Keratinocyte (primary cell): ENCODE measurements around the gene ANKRD44. TPM values are rescaled to one million over a fixed set of nuclear protein-coding genes. Genes with fewer than 3 reads are reported as not detected.

Experiments used
- DNase-seq: peaks from one replicate; pipeline ENCODE4 v3.0.0-alpha.2; 2011; ENCODE audit warnings: low read depth, missing footprints, low spot score
- FAIRE-seq: peaks from 2 replicates; lab custom pipeline; 2011; peaks lifted over from hg19 to GRCh38; lab: Jason Lieb, UNC
- H2AFZ ChIP-seq: 2 replicates; pipeline ENCODE4 v1.6.0; 2012; ENCODE audit warnings: low read length, control low read depth, inconsistent platforms; ENCODE audit not compliant: control insufficient read depth
- H3K27ac ChIP-seq: 2 replicates; pipeline ENCODE4 v1.5.1; 2011; ENCODE audit warnings: low read length; ENCODE audit not compliant: control insufficient read depth, insufficient read depth
- H3K27me3 ChIP-seq: 3 replicates; pipeline ENCODE4 v1.6.0; 2011; ENCODE audit warnings: low read length; ENCODE audit not compliant: control insufficient read depth, insufficient read depth; ENCODE audit errors: extremely low read depth
- H3K36me3 ChIP-seq, 2 experiments: 2 replicates in 1 of 2; 3 replicates in 1 of 2; pipeline ENCODE4 v1.5.1; 2011; ENCODE audit warnings: low read length in 2 of 2, mild to moderate bottlenecking in 1 of 2; ENCODE audit not compliant: control insufficient read depth in 2 of 2, insufficient read depth in 2 of 2; ENCODE audit errors: extremely low read depth in 1 of 2
- H3K4me1 ChIP-seq: 3 replicates; pipeline ENCODE4 v1.5.1; 2011; ENCODE audit warnings: low read length; ENCODE audit not compliant: control insufficient read depth, insufficient read depth; ENCODE audit errors: extremely low read depth
- H3K4me2 ChIP-seq: 3 replicates; pipeline ENCODE4 v1.6.0; 2011; ENCODE audit warnings: low read depth, low read length; ENCODE audit not compliant: control insufficient read depth, insufficient read depth; ENCODE audit errors: extremely low read depth
- H3K4me3 ChIP-seq, 3 experiments: fragments of 200-600 bp in 1 of 3; sonication (generic) in 1 of 3; 2 replicates in 2 of 3; 3 replicates in 1 of 3; pipeline ENCODE4 v1.5.1; 2011 to 2016; ENCODE audit warnings: low read length in 3 of 3, mild to moderate bottlenecking in 3 of 3, control low read depth in 2 of 3, inconsistent platforms in 1 of 3, low read depth in 1 of 3, mixed read lengths in 1 of 3, mixed run types in 1 of 3, moderate library complexity in 1 of 3; ENCODE audit not compliant: control insufficient read depth in 2 of 3, insufficient read depth in 2 of 3; ENCODE audit errors: extremely low read depth in 1 of 3
- H3K79me2 ChIP-seq: 2 replicates; pipeline ENCODE4 v1.6.0; 2012; ENCODE audit warnings: low read length; ENCODE audit not compliant: control insufficient read depth, insufficient read depth
- H3K9ac ChIP-seq: 3 replicates; pipeline ENCODE4 v1.6.0; 2011; ENCODE audit warnings: low read length; ENCODE audit not compliant: control insufficient read depth, insufficient read depth; ENCODE audit errors: extremely low read depth
- H3K9me1 ChIP-seq: 3 replicates; pipeline ENCODE4 v1.6.0; 2011; ENCODE audit warnings: low read length; ENCODE audit not compliant: control insufficient read depth, insufficient read depth; ENCODE audit errors: extremely low read depth
- H3K9me3 ChIP-seq: 2 replicates; pipeline ENCODE4 v1.5.1; 2012; ENCODE audit warnings: low read depth, low read length; ENCODE audit not compliant: control insufficient read depth
- H4K20me1 ChIP-seq: 3 replicates; pipeline ENCODE4 v1.6.0; 2011; ENCODE audit warnings: low read length; ENCODE audit not compliant: control insufficient read depth, insufficient read depth; ENCODE audit errors: extremely low read depth
- CTCF ChIP-seq, 3 experiments: IDR thresholded peaks in 1 of 3; conservative IDR thresholded peaks in 1 of 3; optimal IDR thresholded peaks in 1 of 3; 2 replicates in 2 of 3; 3 replicates in 1 of 3; pipeline versions ENCODE3 to v1.5.1; 2011; ENCODE audit warnings: low read length in 3 of 3, mild to moderate bottlenecking in 3 of 3, moderate library complexity in 2 of 3, control low read depth in 1 of 3, inconsistent platforms in 1 of 3; ENCODE audit not compliant: insufficient read depth in 2 of 3; ENCODE audit errors: extremely low read depth in 1 of 3
- EZH2 ChIP-seq: IDR thresholded peaks from one replicate; pipeline ENCODE4 v1.6.1; 2012; ENCODE audit warnings: inconsistent platforms, mild to moderate bottlenecking, low read length, moderate library complexity
- dilution Hi-C: fragments of 300-500 bp; cut with MboI; formaldehyde crosslinking; loops from one replicate; pipeline ENCODE4 v1.7.0; 2020; ENCODE audit warnings: low sequenced_read_pairs; ENCODE audit not compliant: extremely low pct_ligation_motif_present
- polyA plus RNA-seq, 5 experiments: library from polyadenylated mRNA; depleted of rRNA in 3 of 5; stranded (reverse) in 3 of 5; stranded (forward) in 1 of 5; unstranded in 1 of 5; fragments of >200 nt; gene quantifications; 1 replicate in 1 of 5; 2 replicates in 3 of 5; 3 replicates in 1 of 5; pipeline versions ENCODE4 v1.2.1 to v1.2.3, GENCODE V29; 2011 to 2012; ENCODE audit warnings: missing spikeins in 2 of 5, low read depth in 1 of 5, low replicate concordance in 1 of 5

Gene ANKRD44
- polyA plus RNA-seq, 1 donor (not counting 4 experiments of a cell fraction or from before 2014, with no cell fraction given), result 0.35 TPM

DNA sequence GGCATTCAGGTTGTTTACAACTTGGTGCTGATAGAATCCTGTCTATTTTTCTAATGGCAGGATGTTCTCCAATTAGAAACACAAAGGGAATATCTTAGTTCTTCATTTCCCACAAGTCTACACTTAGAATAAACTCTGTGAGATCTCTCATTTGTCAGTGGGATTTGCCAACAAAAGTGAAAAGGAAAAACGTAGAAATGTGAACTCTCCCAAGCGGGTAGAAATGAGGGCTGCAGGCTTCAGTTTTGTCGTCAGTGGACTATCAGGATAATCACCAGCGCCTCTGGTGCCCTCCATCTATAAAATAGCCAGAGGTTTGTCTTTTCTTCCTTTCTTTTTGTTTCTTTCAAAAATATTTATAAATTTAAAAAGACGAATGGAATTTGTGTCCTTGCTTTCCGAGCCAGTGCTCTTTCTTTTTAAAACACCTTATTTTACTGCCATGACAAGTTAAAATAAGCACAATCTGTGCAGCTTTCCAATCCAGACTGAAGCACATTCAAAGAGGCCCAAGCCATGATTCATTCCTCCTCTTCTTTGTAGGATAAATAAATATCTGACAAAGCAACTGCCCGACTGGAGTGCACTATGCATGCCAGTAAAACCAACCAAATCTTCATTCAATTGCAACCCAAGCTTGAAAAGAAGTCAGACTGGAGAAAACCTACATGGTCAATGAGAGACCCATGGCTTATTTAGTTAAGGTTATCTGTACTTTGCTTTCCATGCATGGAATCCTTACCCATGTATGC lies 185.8 kb downstream of the ANKRD44 start:
- FAIRE-seq (no peak), DNase-seq (no peak)
- no peak overlapping the region for H3K27ac ChIP-seq
- dilution Hi-C loops, result no loop called here
- no peaks in the 10 kb centered on the region for H4K20me1 ChIP-seq
- H2AFZ ChIP-seq, result no peak overlapping the region
- no peak overlapping the region for H3K9ac ChIP-seq
- H3K36me3 ChIP-seq, result no peaks in the 10 kb centered on the region
- H3K27me3 ChIP-seq, result no peaks in the 10 kb centered on the region
- H3K4me1 ChIP-seq, result no peaks in the 10 kb centered on the region
- H3K9me1 ChIP-seq, result no peaks in the 10 kb centered on the region
- H3K79me2 ChIP-seq, result no peaks in the 10 kb centered on the region
- H3K4me3 ChIP-seq, result no peak overlapping the region
- H3K4me2 ChIP-seq, result no peak overlapping the region
- no peaks in the 10 kb centered on the region for H3K9me3 ChIP-seq
- TF ChIP-seq CTCF (optimal IDR thresholded peaks at IDR 0.05 in 1 of 3, IDR thresholded peaks at IDR 0.05 in 1 of 3, conservative IDR thresholded peaks at IDR 0.05 in 1 of 3; ENCODE audit: extremely low read depth in 1 of 3, insufficient read depth in 2 of 3, low read length in 3 of 3) (no peak), EZH2 (no peak)

GRCh38 chr2:197122821-197123220 lies 187.8 kb downstream of the ANKRD44 start:
- Histone ChIP-seq H2AFZ (no peak overlapping the region), H3K9me1 (no peaks in the 10 kb centered on the region), H3K36me3 (no peaks in the 10 kb centered on the region), H4K20me1 (no peaks in the 10 kb centered on the region), H3K9ac (no peak overlapping the region), H3K27me3 (no peaks in the 10 kb centered on the region), H3K27ac (no peak overlapping the region), H3K4me1 (no peaks in the 10 kb centered on the region), H3K79me2 (no peaks in the 10 kb centered on the region), H3K9me3 (no peaks in the 10 kb centered on the region), H3K4me2 (no peak overlapping the region), H3K4me3 (no peak overlapping the region)
- FAIRE-seq, result no peak
- TF ChIP-seq EZH2 (no peak), CTCF (optimal IDR thresholded peaks at IDR 0.05 in 1 of 3, IDR thresholded peaks at IDR 0.05 in 1 of 3, conservative IDR thresholded peaks at IDR 0.05 in 1 of 3; ENCODE audit: extremely low read depth in 1 of 3, insufficient read depth in 2 of 3, low read length in 3 of 3) (no peak)
- dilution Hi-C loops, result no loop called here
- DNase-seq, result no peak
